ENCODE data around the gene KRT83.
"Not testable (repeated sequence)": the region's sequence is repeated elsewhere in the genome, so short reads cannot be mapped to it uniquely, and the experiment has no call there.

The KRT83 gene

GRCh38 chr12:52310622-52311284, 10.4 kb downstream of the KRT83 start:
- no peak for DNase-seq (ENCODE audit: low read depth, low spot score)

DNA sequence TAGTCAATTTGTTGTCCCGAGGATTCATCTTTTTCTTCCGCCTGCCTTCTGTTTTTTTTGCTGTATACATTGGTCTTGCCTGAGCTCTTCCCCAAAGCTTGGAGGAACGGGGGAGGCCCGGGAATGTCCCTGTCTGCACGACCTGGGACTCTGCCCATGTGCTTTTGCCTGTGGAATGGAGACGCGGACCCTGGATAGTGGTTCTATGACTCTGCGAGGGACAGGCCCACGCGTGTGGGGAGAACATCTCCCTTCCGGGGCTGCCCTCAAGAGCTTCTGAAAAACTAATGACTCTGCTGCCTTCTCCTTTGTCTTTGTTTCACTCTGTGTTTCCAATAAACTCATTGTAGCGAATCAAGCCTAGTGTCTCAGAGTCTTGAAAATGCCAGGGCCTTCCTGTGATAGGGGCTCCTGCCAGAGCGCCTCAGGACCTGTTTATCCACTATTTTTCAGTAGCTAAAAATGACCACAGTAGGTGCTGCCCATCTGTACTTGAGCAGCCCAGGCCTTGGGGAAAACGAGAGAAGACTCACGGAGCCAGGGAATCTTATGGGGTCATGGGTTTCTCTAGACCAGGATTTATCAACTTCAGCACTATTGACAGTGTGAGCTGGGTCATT, 12.3 kb downstream of the KRT83 start:
- no peak for DNase-seq (ENCODE audit: low read depth, low spot score)

GRCh38 chr12:52307836-52308805, 13.1 kb downstream of the KRT83 start:
- no peak for DNase-seq (ENCODE audit: low read depth, low spot score)

- no peak for DNase-seq (ENCODE audit: low read depth, low spot score)
Observed at GRCh38 chr12:52306731-52307130, 14.5 kb downstream of the KRT83 start.

DNA sequence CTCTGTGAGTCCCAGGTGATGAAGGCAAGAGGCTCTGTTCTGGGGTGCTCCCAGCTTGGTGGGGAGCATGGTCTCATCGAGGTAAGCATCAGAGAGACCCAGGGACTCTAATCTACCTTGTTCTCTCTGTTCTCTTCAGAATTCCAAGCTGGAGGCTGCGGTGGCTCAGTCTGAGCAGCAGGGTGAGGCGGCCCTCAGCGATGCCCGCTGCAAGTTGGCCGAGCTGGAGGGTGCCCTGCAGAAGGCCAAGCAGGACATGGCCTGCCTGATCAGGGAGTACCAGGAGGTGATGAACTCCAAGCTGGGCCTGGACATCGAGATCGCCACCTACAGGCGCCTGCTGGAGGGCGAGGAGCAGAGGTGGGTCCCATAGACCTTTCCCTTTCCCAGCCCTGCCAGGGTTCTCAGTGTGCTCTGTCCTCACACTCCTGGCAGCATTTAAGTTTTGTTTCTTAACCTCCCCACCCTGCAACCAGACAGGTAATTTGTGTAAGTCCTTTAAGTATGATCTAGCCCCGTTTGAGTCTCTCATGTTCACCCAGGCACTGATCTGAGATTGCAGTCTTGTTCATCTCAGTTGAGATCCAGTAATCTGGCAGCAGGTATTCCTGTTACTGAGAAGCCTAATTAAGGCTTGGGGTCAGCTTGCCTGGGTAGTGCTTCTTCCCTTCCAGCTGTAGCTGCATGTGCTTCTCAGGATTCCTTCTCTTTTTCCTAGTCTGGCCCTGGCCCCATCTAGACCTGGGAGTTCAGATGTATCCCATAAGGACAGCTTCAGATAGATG, 15.1 kb downstream of the KRT83 start:
- DNase-seq (ENCODE audit: low read depth, low spot score) = no peak

GRCh38 chr12:52304941-52305411, 16.2 kb downstream of the KRT83 start:
- not testable (repeated sequence) for DNase-seq (ENCODE audit: low read depth, low spot score)

DNA sequence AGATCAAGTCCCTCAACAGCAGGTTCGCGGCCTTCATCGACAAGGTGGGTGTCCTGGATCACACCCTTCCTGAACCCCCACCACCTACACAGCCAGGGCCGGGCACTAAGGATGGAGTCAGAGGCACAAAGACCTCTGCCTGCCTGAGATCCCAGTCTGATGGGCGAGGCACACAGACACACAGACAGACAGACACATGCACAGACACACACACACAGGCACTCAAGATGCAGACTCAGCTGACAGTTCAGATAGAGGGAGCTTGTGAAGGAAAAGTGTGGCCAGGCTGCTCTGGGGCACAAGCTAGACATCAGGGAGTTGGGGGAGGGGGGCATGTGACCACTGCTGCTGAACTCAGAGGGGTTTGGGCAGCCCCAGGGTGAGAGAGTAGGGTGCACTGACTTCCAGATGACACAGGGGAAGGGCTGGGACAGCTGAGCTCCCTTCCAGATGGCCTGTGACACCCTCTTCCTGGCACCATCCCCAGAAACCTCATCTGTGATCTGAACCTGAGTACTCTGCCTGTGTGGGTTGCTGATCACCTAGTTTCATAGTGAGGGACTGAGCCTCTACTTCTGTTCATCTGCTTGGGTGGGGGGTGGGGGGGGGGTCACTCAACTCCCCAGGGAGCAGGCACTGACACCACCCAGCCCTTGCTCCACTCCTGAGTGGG, 18.8 kb downstream of the KRT83 start:
- not testable (repeated sequence) for DNase-seq (ENCODE audit: low read depth, low spot score)

DNA sequence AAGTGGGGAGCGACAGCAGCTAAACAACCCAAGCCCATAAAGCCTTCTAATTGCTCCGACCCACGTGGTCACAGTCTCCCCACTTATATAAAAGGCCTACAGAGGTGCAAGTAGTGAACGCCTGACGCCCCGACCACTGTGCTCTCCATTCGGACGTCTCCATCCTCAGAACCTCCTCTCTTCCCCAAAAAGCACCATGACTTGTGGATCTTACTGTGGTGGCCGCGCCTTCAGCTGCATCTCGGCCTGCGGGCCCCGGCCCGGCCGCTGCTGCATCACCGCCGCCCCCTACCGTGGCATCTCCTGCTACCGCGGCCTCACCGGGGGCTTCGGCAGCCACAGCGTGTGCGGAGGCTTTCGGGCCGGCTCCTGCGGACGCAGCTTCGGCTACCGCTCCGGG, 19.5 kb downstream of the KRT83 start:
- DNase-seq (ENCODE audit: low read depth, low spot score) = not testable (repeated sequence)

DNA sequence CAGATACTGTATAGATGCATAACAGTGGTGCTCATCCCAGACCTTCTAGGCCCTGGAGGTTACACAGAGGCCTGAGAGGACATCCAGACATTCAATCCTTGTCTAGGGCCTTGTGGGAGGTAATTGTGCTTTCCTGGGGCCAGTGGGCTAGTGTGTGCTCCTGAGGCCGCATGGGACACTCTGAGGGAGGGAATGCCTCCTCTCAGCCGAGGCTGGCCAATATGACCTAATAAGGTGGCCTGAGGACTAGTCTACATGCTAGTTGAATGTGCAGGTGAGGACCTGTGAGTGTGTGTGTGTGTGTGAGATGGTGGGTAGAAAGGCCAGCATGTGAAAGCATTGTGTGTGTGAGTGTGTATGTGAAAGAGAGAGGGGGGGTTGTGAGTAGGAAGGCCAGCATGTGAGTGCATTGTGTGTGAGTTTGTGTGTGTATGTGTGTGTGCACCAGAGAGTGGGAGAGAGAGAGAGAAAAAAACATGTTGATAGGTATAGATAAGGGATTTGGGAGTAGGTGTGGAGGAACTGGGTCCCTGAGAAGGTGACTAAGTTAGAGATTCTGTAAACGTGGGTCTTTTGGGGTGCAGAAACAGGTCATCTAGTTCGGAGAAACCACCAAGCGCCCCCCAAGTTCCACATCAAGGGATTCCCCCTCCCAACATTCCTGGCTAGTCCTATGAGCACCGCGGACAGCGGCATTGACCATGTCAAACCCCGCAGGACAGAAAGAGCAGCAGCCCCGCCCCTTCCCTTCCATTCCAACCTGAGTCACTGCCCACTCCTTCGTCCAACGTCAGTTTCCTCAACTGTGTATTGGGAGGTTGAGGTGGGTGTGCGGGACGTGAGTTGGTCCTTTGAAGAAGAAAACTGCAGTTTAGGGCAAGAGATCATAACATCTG, 20.2 kb downstream of the KRT83 start:
- no peak for DNase-seq (ENCODE audit: low read depth, low spot score)

- DNase-seq (ENCODE audit: low read depth, low spot score) = no peak
Observed at GRCh38 chr12:52298677-52299190, 22.5 kb downstream of the KRT83 start.

DNA sequence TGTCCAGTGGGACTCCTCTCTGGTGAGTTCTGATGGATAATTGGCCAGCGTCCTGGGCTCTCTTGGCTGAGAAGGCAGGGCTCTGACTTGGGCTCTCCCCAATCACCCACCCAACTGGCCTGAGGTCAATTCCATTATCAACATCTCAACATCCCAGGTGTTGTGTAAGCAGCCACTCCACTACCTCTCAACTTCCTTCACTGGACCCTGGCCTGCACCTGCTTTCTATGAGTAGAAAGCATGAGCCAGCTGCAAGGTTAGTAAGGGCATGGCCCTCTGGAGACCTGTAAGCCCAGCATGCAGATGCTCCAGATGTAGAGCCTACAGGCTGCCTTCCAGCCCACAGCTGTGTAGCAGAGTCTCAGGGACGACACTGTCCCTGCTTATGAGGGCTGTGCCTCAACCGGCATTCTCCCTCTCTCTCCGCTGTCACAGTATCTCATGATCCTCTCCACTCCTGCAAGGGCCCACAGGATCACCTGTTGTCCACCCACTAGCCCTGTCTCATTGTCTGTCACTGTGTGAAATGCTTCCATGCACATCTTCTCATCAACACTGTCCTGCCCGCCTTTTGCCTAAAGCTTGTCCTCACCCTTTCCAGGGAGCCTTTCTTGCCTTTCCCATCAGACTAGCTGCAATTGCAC, 24.5 kb downstream of the KRT83 start:
- DNase-seq (ENCODE audit: low read depth, low spot score) = no peak

GRCh38 chr12:52295663-52296062, 25.5 kb downstream of the KRT83 start:
- DNase-seq (ENCODE audit: low read depth, low spot score) = no peak

DNA sequence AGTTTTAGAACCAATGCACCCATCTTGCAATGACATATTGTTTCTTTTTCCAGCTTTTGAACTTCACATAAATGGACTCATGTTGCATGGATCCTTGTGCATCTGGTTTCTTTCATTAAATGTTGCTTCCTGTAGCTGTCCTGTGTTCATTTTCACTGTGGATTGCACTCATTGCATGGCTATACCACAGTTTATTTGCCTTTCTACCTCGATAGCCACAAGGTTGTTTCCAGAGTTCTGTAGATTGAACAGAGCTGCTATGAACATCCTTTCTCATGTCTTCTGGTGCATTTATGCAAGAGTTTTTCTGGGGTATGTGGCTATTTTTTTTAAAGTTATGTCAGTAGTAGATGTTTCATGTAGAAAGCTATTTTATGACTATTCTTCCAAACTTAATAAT, 26.4 kb downstream of the KRT83 start:
- DNase-seq (ENCODE audit: low read depth, low spot score) = no peak

DNA sequence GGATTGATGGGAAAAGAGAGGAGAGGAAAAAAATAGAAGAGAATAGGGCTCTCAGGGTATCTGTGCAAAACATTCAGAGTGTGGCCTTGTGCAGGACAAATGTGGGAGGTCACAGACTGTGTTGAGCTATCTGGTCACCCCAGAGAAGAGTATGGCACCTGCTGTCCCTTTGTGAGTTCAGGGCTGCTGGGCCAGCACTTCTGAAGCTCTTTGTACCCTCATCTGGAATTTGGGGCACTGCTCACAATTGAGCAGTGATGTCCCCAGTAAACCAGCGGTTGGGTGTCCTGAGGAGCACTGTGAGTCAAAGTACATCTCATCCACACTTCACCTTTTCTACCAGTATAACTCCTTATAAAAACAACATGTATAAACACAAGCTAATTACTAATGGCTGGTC, 27.3 kb downstream of the KRT83 start:
- no peak for DNase-seq (ENCODE audit: low read depth, low spot score)

- no peak for DNase-seq (ENCODE audit: low read depth, low spot score)
Observed at GRCh38 chr12:52291267-52291935, 29.8 kb downstream of the KRT83 start, which contains the start of gene KRT81. KRT81 (minus strand) TSS chr12:52291534; CDS start chr12:52291465, 69 bp downstream.

- DNase-seq (ENCODE audit: low read depth, low spot score) = not testable (repeated sequence)
Observed at GRCh38 chr12:52290483-52291134, 30.6 kb downstream of the KRT83 start.

GRCh38 chr12:52287816-52288805, 33.1 kb downstream of the KRT83 start:
- DNase-seq (ENCODE audit: low read depth, low spot score) = not testable (repeated sequence)

Data from activated naive CD8-positive, alpha-beta T cell treated with anti-CD3 and anti-CD28 coated beads, Interleukin-2, amount 50 U/mL, for 16 hours (primary cell).